ENCODE measurements around the gene UTRN. TPM values are rescaled to one million over a fixed set of nuclear protein-coding genes. Genes with fewer than 3 reads are reported as not detected.

Gene UTRN
- total RNA-seq, 2 experiments from 2014 or later: 17.5 to 18.1 TPM

GRCh38 chr6:144285798-144286502, 815 bp downstream of the UTRN start:
- no peaks in the 10 kb centered on the region for H3K9me3 ChIP-seq (ENCODE audit: low read length)
- H3K36me3 ChIP-seq (ENCODE audit: insufficient read depth, low read length): no peaks in the 10 kb centered on the region
- H3K79me2 ChIP-seq (ENCODE audit: insufficient read depth, low read depth, low read length): no peaks in the 10 kb centered on the region
- ChIA-PET POLR2A (no interaction called here), CTCF (ENCODE audit: unreplicated experiment) (no interaction called here)
- H3K4me1 ChIP-seq (ENCODE audit: insufficient read depth, low read length, poor library complexity, severe bottlenecking): no peaks in the 10 kb centered on the region
- no TSS peak for BruUV-seq (replicated peaks)
- intact Hi-C loops (cut with micrococcal nuclease; ENCODE audit: unreplicated experiment): no loop called here
- no peak for DNase-seq (ENCODE audit: low spot score)
- no peak overlapping the region for H2AFZ ChIP-seq (ENCODE audit: low read length)
- H3K9me2 ChIP-seq (ENCODE audit: insufficient read depth, low read length): no peaks in the 10 kb centered on the region
- no peaks in the 10 kb centered on the region for H4K20me1 ChIP-seq (ENCODE audit: insufficient read depth, low read length)
- no peak overlapping the region for H3K4me2 ChIP-seq (ENCODE audit: low read length)
- TF ChIP-seq CTCF (conservative IDR thresholded peaks at IDR 0.05; ENCODE audit: low read length) (no peak), EZH2phosphoT487 (IDR thresholded peaks at IDR 0.05; ENCODE audit: borderline replicate concordance, low read depth, low read length) (no peak)
- no peak overlapping the region for H3K4me3 ChIP-seq (ENCODE audit: low read depth, low read length, poor library complexity, severe bottlenecking)
- no peak overlapping the region for H3K27ac ChIP-seq (ENCODE audit: low read depth, low read length, poor library complexity, severe bottlenecking)

GRCh38 chr6:144286503-144287393, 1.6 kb downstream of the UTRN start:
- POLR2A ChIA-PET: no interaction called here

More at GRCh38 chr6:144286503-144287393, 1.6 kb downstream of the UTRN start:
- no peak for DNase-seq (ENCODE audit: low spot score)
- H3K4me1 ChIP-seq (ENCODE audit: insufficient read depth, low read length, poor library complexity, severe bottlenecking): no peaks in the 10 kb centered on the region
- intact Hi-C loops (cut with micrococcal nuclease; ENCODE audit: unreplicated experiment): no loop called here
- no peaks in the 10 kb centered on the region for H3K9me3 ChIP-seq (ENCODE audit: low read length)
- H3K27ac ChIP-seq (ENCODE audit: low read depth, low read length, poor library complexity, severe bottlenecking): no peak overlapping the region
- H2AFZ ChIP-seq (ENCODE audit: low read length): no peak overlapping the region
- BruUV-seq (replicated peaks): no TSS peak
- no peaks in the 10 kb centered on the region for H3K79me2 ChIP-seq (ENCODE audit: insufficient read depth, low read depth, low read length)
- no peak overlapping the region for H3K4me3 ChIP-seq (ENCODE audit: low read depth, low read length, poor library complexity, severe bottlenecking)
- TF ChIP-seq EZH2phosphoT487 (IDR thresholded peaks at IDR 0.05; ENCODE audit: borderline replicate concordance, low read depth, low read length) (no peak), CTCF (conservative IDR thresholded peaks at IDR 0.05; ENCODE audit: low read length) (no peak)
- H3K36me3 ChIP-seq (ENCODE audit: insufficient read depth, low read length): no peaks in the 10 kb centered on the region
- H4K20me1 ChIP-seq (ENCODE audit: insufficient read depth, low read length): no peaks in the 10 kb centered on the region
- no peaks in the 10 kb centered on the region for H3K9me2 ChIP-seq (ENCODE audit: insufficient read depth, low read length)
- no peak overlapping the region for H3K4me2 ChIP-seq (ENCODE audit: low read length)
- CTCF ChIA-PET (ENCODE audit: unreplicated experiment): no interaction called here

All from OCI-LY7 (cell line).